ENCODE data around the gene APRT. TPM values are rescaled to one million over a fixed set of nuclear protein-coding genes. Genes with fewer than 3 reads are reported as not detected.

The APRT gene
- total and polyA plus RNA-seq, 9 of the 15 experiments (the other 6 are each of a cell fraction or from before 2014, with no cell fraction given): 41.7 to 409 (median 146) TPM

DNA sequence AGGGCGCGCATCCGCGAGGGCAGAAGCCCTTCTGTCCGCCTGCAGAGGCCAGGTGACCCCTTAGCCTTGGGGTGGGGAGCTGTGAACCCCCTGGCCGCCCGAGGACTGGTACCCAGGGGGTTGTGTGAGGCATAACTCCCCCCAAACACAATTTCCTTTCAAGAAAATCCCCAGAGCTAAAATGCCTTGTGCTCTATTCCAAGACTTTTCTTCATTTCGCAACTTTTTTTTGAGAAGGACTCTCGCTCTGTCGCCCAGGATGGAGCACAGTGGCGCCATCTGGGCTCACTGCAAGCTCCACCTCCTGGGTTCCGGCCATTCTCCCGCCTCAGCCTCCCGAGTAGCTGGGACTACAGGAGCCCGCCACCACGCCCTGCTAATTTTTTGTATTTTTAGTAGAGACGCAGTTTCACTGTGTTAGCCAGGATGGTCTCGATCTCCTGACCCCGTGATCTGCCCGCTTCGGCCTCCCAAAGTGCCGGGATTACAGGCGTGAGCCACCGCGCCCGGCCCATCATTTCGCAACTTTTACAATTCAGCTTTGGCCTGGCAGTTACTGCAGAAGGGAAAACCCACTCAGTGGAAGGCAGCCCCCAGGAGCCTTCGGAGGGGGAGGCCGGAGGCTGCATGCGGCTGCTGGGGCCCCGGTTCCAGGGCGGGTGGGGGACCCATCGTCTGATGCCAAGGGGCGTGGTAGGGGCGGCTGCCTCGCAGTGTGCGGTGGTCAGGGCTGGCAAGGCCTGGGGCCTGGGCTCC is 963 bp upstream of the APRT start (continued):
- TF ChIP-seq, protein P1, sequence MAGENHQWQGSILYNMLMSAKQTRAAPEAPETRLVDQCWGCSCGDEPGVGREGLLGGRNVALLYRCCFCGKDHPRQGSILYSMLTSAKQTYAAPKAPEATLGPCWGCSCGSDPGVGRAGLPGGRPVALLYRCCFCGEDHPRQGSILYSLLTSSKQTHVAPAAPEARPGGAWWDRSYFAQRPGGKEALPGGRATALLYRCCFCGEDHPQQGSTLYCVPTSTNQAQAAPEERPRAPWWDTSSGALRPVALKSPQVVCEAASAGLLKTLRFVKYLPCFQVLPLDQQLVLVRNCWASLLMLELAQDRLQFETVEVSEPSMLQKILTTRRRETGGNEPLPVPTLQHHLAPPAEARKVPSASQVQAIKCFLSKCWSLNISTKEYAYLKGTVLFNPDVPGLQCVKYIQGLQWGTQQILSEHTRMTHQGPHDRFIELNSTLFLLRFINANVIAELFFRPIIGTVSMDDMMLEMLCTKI (IDR thresholded peaks at IDR 0.05; ENCODE audit: partially characterized antibody): no peak
- TF ChIP-seq E2F3 (CRISPR knock-in tag; IDR thresholded peaks at IDR 0.05) (no peak), SMARCA4 (IDR thresholded peaks at IDR 0.05) (peak; percentile 39; the same call in 1 of the 2 replicates), TRIM25 (IDR thresholded peaks at IDR 0.05; ENCODE audit: borderline replicate concordance) (no peak), SLC30A9 (CRISPR knock-in tag; IDR thresholded peaks at IDR 0.05) (no peak), MEF2A (IDR thresholded peaks at IDR 0.05; ENCODE audit: control insufficient read depth, low read depth, low read length) (no peak), NCOA2 (IDR thresholded peaks at IDR 0.05; ENCODE audit: partially characterized antibody in 2 of 2) (no peak), KDM4B (IDR thresholded peaks at IDR 0.05; ENCODE audit: borderline replicate concordance in 2 of 2, low read depth in 1 of 2) (no peak), ZFPM2 (CRISPR knock-in tag; IDR thresholded peaks at IDR 0.05) (no peak), ZBTB49 (CRISPR knock-in tag; IDR thresholded peaks at IDR 0.05; ENCODE audit: borderline replicate concordance) (no peak), ZKSCAN8 (CRISPR knock-in tag; IDR thresholded peaks at IDR 0.05) (no peak), ATF6 (CRISPR knock-in tag; IDR thresholded peaks at IDR 0.05) (0 out of 2 replicates have a peak, but pooled peaks have one; percentile 0), JUND (IDR thresholded peaks at IDR 0.05; ENCODE audit: borderline replicate concordance, low read depth, low read length) (no peak), JUND (tag; IDR thresholded peaks at IDR 0.05; ENCODE audit: borderline replicate concordance, low read depth, low read length) (no peak), CHCHD3 (CRISPR knock-in tag; IDR thresholded peaks at IDR 0.05) (no peak), RBM25 (IDR thresholded peaks at IDR 0.05; ENCODE audit: low read depth, low read length, severe bottlenecking) (no peak), KLF13 (tag; IDR thresholded peaks at IDR 0.05; ENCODE audit: borderline replicate concordance, low read depth) (no peak)
- TF ChIP-seq, protein P2, sequence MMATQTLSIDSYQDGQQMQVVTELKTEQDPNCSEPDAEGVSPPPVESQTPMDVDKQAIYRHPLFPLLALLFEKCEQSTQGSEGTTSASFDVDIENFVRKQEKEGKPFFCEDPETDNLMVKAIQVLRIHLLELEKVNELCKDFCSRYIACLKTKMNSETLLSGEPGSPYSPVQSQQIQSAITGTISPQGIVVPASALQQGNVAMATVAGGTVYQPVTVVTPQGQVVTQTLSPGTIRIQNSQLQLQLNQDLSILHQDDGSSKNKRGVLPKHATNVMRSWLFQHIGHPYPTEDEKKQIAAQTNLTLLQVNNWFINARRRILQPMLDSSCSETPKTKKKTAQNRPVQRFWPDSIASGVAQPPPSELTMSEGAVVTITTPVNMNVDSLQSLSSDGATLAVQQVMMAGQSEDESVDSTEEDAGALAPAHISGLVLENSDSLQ (IDR thresholded peaks at IDR 0.05): no peak
